HL-60 (cell line): ENCODE data around the gene GAB2.
A peak's percentile ranks its signal among the peaks of the same experiment; 100 is the strongest.

Source experiments
- GABPA ChIP-seq: IDR thresholded peaks from 2 replicates; pipeline ENCODE4 v1.6.1; 2012; ENCODE audit warnings: low read depth
- POLR2AphosphoS5 ChIP-seq: IDR thresholded peaks from 2 replicates; pipeline ENCODE4 v1.6.1; 2012; ENCODE audit warnings: low read depth
- TF ChIP-seq, protein P1 (sequence below): IDR thresholded peaks from one replicate; pipeline ENCODE4 v1.5.1; 2011; ENCODE audit warnings: low read length, control low read depth, inconsistent platforms; ENCODE audit not compliant: insufficient read depth
- TF ChIP-seq, protein P2 (sequence below): IDR thresholded peaks from 2 replicates; pipeline ENCODE4 v1.6.1; 2012; ENCODE audit warnings: low read depth; ENCODE audit not compliant: insufficient replicate concordance

DNA sequence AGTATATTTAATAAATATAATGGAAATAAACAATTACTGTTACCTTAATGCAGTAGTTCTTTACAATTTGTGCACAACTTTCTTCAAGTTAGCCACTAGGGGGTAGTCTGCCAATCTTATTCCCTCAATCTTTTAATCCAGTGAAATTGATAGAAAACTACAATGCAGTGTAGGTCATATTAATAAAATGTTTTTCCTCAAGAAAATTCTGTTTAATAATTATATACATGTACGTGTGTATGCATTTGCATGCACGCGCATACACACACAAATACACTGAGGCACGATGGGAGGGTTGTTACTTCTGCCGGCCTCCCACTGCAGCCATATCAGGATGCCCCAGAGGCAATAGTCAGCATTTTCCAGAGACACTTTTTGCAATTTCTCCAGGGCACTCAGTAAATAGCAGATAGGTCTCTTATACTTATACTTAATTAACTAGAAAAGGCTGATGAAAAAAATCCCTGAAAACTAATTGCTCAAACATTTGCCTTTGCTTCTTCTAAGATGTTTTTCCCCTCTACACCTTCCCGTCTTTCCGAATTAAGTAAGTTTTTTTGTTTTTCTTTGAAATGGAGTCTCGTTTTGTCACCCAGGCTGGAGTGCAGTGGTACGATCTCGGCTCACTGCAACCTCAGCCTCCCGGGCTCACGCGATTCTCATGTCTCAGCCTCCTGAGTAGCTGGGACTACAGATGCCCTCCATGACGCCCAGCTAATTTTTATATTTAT, 3.1 kb downstream of the GAB2 start:
- TF ChIP-seq, protein P1, sequence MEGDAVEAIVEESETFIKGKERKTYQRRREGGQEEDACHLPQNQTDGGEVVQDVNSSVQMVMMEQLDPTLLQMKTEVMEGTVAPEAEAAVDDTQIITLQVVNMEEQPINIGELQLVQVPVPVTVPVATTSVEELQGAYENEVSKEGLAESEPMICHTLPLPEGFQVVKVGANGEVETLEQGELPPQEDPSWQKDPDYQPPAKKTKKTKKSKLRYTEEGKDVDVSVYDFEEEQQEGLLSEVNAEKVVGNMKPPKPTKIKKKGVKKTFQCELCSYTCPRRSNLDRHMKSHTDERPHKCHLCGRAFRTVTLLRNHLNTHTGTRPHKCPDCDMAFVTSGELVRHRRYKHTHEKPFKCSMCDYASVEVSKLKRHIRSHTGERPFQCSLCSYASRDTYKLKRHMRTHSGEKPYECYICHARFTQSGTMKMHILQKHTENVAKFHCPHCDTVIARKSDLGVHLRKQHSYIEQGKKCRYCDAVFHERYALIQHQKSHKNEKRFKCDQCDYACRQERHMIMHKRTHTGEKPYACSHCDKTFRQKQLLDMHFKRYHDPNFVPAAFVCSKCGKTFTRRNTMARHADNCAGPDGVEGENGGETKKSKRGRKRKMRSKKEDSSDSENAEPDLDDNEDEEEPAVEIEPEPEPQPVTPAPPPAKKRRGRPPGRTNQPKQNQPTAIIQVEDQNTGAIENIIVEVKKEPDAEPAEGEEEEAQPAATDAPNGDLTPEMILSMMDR, result peak; percentile 6
- no peak for TF ChIP-seq POLR2AphosphoS5
- TF ChIP-seq, protein P2, sequence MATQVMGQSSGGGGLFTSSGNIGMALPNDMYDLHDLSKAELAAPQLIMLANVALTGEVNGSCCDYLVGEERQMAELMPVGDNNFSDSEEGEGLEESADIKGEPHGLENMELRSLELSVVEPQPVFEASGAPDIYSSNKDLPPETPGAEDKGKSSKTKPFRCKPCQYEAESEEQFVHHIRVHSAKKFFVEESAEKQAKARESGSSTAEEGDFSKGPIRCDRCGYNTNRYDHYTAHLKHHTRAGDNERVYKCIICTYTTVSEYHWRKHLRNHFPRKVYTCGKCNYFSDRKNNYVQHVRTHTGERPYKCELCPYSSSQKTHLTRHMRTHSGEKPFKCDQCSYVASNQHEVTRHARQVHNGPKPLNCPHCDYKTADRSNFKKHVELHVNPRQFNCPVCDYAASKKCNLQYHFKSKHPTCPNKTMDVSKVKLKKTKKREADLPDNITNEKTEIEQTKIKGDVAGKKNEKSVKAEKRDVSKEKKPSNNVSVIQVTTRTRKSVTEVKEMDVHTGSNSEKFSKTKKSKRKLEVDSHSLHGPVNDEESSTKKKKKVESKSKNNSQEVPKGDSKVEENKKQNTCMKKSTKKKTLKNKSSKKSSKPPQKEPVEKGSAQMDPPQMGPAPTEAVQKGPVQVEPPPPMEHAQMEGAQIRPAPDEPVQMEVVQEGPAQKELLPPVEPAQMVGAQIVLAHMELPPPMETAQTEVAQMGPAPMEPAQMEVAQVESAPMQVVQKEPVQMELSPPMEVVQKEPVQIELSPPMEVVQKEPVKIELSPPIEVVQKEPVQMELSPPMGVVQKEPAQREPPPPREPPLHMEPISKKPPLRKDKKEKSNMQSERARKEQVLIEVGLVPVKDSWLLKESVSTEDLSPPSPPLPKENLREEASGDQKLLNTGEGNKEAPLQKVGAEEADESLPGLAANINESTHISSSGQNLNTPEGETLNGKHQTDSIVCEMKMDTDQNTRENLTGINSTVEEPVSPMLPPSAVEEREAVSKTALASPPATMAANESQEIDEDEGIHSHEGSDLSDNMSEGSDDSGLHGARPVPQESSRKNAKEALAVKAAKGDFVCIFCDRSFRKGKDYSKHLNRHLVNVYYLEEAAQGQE, result no peak
- TF ChIP-seq GABPA, result no peak
